Hair follicle dermal papilla cell (primary cell): ENCODE results near the gene CPNE8. TPM values are rescaled to one million over a fixed set of nuclear protein-coding genes. Genes with fewer than 3 reads are reported as not detected.

Source experiments
- total RNA-seq: library from RNA; depleted of rRNA; stranded (reverse); fragments of >200 nt; gene quantifications from 2 replicates; pipeline ENCODE4 v1.2.3, GENCODE V29; 2012

Gene CPNE8
- 13.1 and 15.1 TPM in 2 replicates for total RNA-seq

GRCh38 chr12:38905480-38906351 lies at the start of gene CPNE8:
Gene CPNE8, minus strand, starts transcription at chr12:38905591. Its CDS starts 57 bp downstream, at chr12:38905534.

